Measurements from ENCODE around the gene CKAP4. TPM values are rescaled to one million over a fixed set of nuclear protein-coding genes. Genes with fewer than 3 reads are reported as not detected.

CKAP4 gene
- total RNA-seq, 2 donors from 2014 or later, result 12.0 to 14.2 TPM

DNA sequence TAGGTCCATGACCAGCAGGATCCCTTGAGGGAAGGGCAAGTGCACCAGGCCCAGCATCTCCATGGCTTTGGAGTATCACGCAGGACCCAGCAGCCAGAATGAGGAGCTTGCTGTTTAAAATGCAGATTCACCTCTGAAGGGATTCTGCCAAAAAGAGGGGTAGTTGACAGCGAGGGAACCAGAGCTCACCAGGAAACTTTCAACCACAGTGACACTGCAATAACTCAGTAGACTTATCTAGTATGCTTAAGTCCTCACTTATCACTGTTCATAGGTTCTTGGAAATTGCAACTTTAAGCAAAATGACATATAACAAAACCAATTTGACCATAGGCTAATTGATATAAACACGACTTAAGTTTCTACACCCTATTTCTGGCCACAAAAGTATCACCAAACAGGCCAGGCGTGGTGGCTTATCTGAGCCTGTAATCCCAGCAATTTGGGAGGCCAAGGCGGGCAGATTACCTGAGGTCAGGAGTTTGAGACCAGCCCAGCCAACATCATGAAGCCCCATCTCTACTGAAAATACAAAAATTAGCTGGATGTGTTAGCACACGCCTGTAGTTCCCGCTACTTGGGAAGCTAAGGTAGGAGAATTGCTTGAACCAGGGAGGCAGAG lies 21.4 kb upstream of the CKAP4 start:
- Mint-ChIP-seq H3K27me3 (ENCODE audit: low read depth) (peaks cover 6% of the 10 kb centered on the region), H3K27ac (no peak overlapping the region), H3K4me1 (ENCODE audit: low read depth) (peaks cover 12% of the 10 kb centered on the region), H3K36me3 (ENCODE audit: insufficient read depth in 2 of 2) (no peaks in the 10 kb centered on the region), H3K9me3 (no peaks in the 10 kb centered on the region), H3K4me3 (no peak overlapping the region)
- DNase-seq (no peak), ATAC-seq (replicated peaks in 1 of 2) (no peak)

GRCh38 chr12:106267535-106267934 lies 19.7 kb upstream of the CKAP4 start:
- H3K9me3 Mint-ChIP-seq, result no peaks in the 10 kb centered on the region
- H3K27me3 Mint-ChIP-seq (ENCODE audit: low read depth), result peaks cover 6% of the 10 kb centered on the region
- ATAC-seq (replicated peaks in 1 of 2) (no peak), DNase-seq (no peak)
- no peak overlapping the region for H3K4me3 Mint-ChIP-seq
- H3K4me1 Mint-ChIP-seq (ENCODE audit: low read depth), result peaks cover 12% of the 10 kb centered on the region
- H3K27ac Mint-ChIP-seq, result no peak overlapping the region
- no peaks in the 10 kb centered on the region for H3K36me3 Mint-ChIP-seq (ENCODE audit: insufficient read depth in 2 of 2)

GRCh38 chr12:106265116-106265515 lies 17.3 kb upstream of the CKAP4 start:
- no peak overlapping the region for H3K27ac Mint-ChIP-seq
- no peak overlapping the region for H3K4me3 Mint-ChIP-seq
- no peaks in the 10 kb centered on the region for H3K36me3 Mint-ChIP-seq (ENCODE audit: insufficient read depth in 2 of 2)
- no peaks in the 10 kb centered on the region for H3K27me3 Mint-ChIP-seq (ENCODE audit: low read depth)
- ATAC-seq (replicated peaks in 1 of 2), result no peak
- peaks cover 12% of the 10 kb centered on the region for H3K4me1 Mint-ChIP-seq (ENCODE audit: low read depth)
- no peak for DNase-seq
- H3K9me3 Mint-ChIP-seq, result no peaks in the 10 kb centered on the region

DNA sequence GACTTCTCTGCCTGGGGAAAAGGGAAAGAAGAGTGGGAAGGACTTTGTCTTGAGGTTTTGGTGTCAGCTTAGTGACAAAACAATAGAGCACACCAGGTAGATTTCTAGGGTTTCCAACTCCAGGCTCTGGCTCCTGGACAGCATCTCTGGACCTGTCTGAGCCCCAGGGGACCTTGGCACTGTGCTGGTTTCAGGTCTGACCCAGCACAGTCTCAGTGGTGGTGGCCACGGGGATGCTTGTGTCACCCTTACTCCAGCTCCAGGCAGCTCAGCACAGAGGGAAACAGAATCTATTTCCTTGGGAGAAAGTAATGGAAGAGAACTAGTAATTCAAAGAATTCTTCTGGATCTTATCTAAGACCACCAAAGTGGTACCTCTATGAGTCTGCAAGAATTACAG lies 11.1 kb upstream of the CKAP4 start:
- H3K36me3 Mint-ChIP-seq (ENCODE audit: insufficient read depth in 2 of 2), result no peaks in the 10 kb centered on the region
- no peak overlapping the region for H3K27ac Mint-ChIP-seq
- H3K9me3 Mint-ChIP-seq, result no peaks in the 10 kb centered on the region
- no peaks in the 10 kb centered on the region for H3K4me1 Mint-ChIP-seq (ENCODE audit: low read depth)
- no peaks in the 10 kb centered on the region for H3K27me3 Mint-ChIP-seq (ENCODE audit: low read depth)
- DNase-seq (no peak), ATAC-seq (replicated peaks in 1 of 2) (no peak)
- H3K4me3 Mint-ChIP-seq, result no peak overlapping the region

DNA sequence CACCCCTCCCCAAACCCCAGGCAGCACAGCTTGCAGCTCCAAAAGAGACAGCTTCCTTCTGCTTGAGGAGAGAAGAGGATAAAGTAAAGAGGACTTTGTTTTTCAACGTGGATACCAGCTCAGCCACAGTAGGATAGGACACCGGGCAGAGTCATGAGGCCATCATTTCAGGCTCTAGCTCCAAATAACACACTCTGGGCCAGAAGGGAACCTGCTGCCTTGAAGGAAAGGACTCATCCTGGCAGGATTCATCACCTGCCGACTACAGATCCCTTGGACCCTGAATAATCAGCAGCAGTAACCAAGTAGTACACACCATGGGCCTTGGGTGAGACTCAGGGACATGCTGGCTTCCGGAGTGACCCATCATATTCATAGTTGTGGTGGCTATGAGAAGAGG lies 10.4 kb upstream of the CKAP4 start:
- Mint-ChIP-seq H3K4me1 (ENCODE audit: low read depth) (no peaks in the 10 kb centered on the region), H3K27ac (no peak overlapping the region), H3K4me3 (no peak overlapping the region), H3K9me3 (no peaks in the 10 kb centered on the region), H3K36me3 (ENCODE audit: insufficient read depth in 2 of 2) (no peaks in the 10 kb centered on the region), H3K27me3 (ENCODE audit: low read depth) (no peaks in the 10 kb centered on the region)
- DNase-seq (no peak), ATAC-seq (replicated peaks in 1 of 2) (no peak)

DNA sequence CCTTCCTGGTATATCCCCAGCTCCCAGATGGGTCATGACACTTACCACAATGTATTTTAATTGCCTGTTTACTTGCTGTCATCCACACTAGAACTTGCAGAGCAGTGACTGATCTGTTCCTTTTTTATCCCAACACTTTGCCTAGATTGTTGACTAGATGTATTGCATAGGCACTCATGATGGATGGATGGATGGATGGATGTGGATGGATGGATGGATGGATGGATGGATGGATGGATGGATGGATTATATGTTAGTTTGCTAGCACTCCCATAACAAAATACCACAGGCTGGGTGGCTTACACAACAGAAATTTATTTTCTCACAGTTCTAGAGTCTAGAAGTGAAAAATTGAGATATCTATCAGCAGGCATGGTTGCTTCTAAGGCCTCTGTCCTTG lies 8.7 kb upstream of the CKAP4 start:
- no peak overlapping the region for H3K4me3 Mint-ChIP-seq
- no peaks in the 10 kb centered on the region for H3K36me3 Mint-ChIP-seq (ENCODE audit: insufficient read depth in 2 of 2)
- no peaks in the 10 kb centered on the region for H3K9me3 Mint-ChIP-seq
- H3K27ac Mint-ChIP-seq, result no peak overlapping the region
- no peak for DNase-seq
- no peak for ATAC-seq (replicated peaks in 1 of 2)
- H3K4me1 Mint-ChIP-seq (ENCODE audit: low read depth), result no peaks in the 10 kb centered on the region
- no peaks in the 10 kb centered on the region for H3K27me3 Mint-ChIP-seq (ENCODE audit: low read depth)

DNA sequence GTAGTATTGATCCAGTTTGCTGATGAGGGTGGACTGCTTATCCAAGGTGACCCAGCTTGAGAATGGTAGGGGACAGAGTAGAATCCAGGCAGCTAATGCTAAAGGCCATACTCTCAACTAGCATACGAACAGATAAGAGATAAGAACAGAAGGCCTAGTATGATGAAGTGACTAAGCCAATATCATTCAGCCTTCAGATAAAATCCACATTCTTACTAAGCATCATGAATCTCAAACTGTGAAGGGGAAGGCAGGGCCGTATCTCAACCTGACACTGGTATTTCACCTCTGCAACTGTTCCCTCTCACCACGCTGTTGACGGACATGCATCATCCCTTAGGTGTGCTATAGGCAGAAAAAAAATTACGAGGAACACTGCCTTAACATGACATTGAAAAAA lies 8.1 kb upstream of the CKAP4 start:
- H3K4me3 Mint-ChIP-seq, result no peak overlapping the region
- no peaks in the 10 kb centered on the region for H3K27me3 Mint-ChIP-seq (ENCODE audit: low read depth)
- H3K27ac Mint-ChIP-seq, result no peak overlapping the region
- no peaks in the 10 kb centered on the region for H3K9me3 Mint-ChIP-seq
- DNase-seq (no peak), ATAC-seq (replicated peaks in 1 of 2) (no peak)
- no peaks in the 10 kb centered on the region for H3K36me3 Mint-ChIP-seq (ENCODE audit: insufficient read depth in 2 of 2)
- H3K4me1 Mint-ChIP-seq (ENCODE audit: low read depth), result no peaks in the 10 kb centered on the region

- no peaks in the 10 kb centered on the region for H3K36me3 Mint-ChIP-seq (ENCODE audit: insufficient read depth in 2 of 2)
Measured at GRCh38 chr12:106255493-106255892, 7.7 kb upstream of the CKAP4 start.

GRCh38 chr12:106254724-106255123 lies 6.9 kb upstream of the CKAP4 start:
- H3K27ac Mint-ChIP-seq, result no peak overlapping the region
- peaks cover 3% of the 10 kb centered on the region for H3K4me1 Mint-ChIP-seq (ENCODE audit: low read depth)
- DNase-seq (no peak), ATAC-seq (replicated peaks in 1 of 2) (no peak)
- no peaks in the 10 kb centered on the region for H3K36me3 Mint-ChIP-seq (ENCODE audit: insufficient read depth in 2 of 2)
- no peaks in the 10 kb centered on the region for H3K9me3 Mint-ChIP-seq
- no peaks in the 10 kb centered on the region for H3K27me3 Mint-ChIP-seq (ENCODE audit: low read depth)
- no peak overlapping the region for H3K4me3 Mint-ChIP-seq

More at GRCh38 chr12:106255493-106255892, 7.7 kb upstream of the CKAP4 start:
- DNase-seq (no peak), ATAC-seq (replicated peaks in 1 of 2) (no peak)
- H3K4me3 Mint-ChIP-seq, result no peak overlapping the region
- no peaks in the 10 kb centered on the region for H3K9me3 Mint-ChIP-seq
- H3K27me3 Mint-ChIP-seq (ENCODE audit: low read depth), result no peaks in the 10 kb centered on the region
- H3K27ac Mint-ChIP-seq, result no peak overlapping the region
- no peaks in the 10 kb centered on the region for H3K4me1 Mint-ChIP-seq (ENCODE audit: low read depth)

- Mint-ChIP-seq H3K27me3 (ENCODE audit: low read depth) (no peaks in the 10 kb centered on the region), H3K36me3 (ENCODE audit: insufficient read depth in 2 of 2) (no peaks in the 10 kb centered on the region), H3K27ac (no peak overlapping the region), H3K4me3 (no peak overlapping the region), H3K9me3 (no peaks in the 10 kb centered on the region), H3K4me1 (ENCODE audit: low read depth) (peaks cover 13% of the 10 kb centered on the region)
- ATAC-seq (replicated peaks in 1 of 2), result no peak
- no peak for DNase-seq
Measured at GRCh38 chr12:106251631-106252455, 4.0 kb upstream of the CKAP4 start.

GRCh38 chr12:106249411-106250135 lies 1.8 kb upstream of the CKAP4 start:
- H3K9me3 Mint-ChIP-seq, result no peaks in the 10 kb centered on the region
- no peak overlapping the region for H3K27ac Mint-ChIP-seq
- H3K27me3 Mint-ChIP-seq (ENCODE audit: low read depth), result no peaks in the 10 kb centered on the region
- DNase-seq, result no peak
- ATAC-seq (replicated peaks in 1 of 2), result no peak
- no peaks in the 10 kb centered on the region for H3K36me3 Mint-ChIP-seq (ENCODE audit: insufficient read depth in 2 of 2)
- H3K4me1 Mint-ChIP-seq (ENCODE audit: low read depth), result peaks cover 25% of the 10 kb centered on the region
- H3K4me3 Mint-ChIP-seq, result peak overlapping the region; percentile 64 to 74

DNA sequence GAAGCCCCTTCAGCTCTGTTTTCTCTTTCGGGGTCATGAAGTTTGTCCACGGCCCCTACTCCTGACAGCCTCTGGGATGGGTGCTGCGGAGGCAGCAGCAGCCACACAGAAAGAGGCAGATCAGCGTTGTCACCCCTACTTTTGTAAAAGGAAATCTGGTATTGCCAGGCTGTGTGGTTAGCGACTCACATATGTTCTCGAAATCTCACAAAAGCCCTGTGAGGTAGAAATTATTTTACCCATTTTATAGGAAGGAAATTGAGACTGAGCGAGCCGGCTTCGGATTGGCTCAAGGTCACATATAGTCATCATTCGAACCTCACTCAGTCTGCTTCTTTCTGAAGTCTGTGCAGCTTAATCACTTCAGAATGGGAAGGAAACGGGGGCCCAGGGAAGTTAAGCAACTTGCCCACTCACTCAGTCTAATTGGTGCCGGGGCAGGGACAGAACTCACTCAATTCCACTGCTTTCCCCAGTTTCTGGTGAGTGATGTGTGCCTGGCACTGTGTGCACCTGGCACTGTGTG lies 1.1 kb upstream of the CKAP4 start:
- H3K4me1 Mint-ChIP-seq (ENCODE audit: low read depth), result peaks cover 25% of the 10 kb centered on the region
- H3K4me3 Mint-ChIP-seq, result peak overlapping the region; percentile 64 to 74
- H3K27me3 Mint-ChIP-seq (ENCODE audit: low read depth), result no peaks in the 10 kb centered on the region
- no peaks in the 10 kb centered on the region for H3K36me3 Mint-ChIP-seq (ENCODE audit: insufficient read depth in 2 of 2)
- H3K27ac Mint-ChIP-seq, result no peak overlapping the region
- no peaks in the 10 kb centered on the region for H3K9me3 Mint-ChIP-seq
- DNase-seq (peak; percentile 26 to 31), ATAC-seq (replicated peaks in 1 of 2) (peak; percentile 27 to 48)

GRCh38 chr12:106248312-106248845 lies 559 bp upstream of the CKAP4 start:
- Mint-ChIP-seq H3K4me3 (peak overlapping the region; percentile 64 to 74), H3K4me1 (ENCODE audit: low read depth) (peaks cover 25% of the 10 kb centered on the region), H3K27ac (no peak overlapping the region), H3K36me3 (ENCODE audit: insufficient read depth in 2 of 2) (no peaks in the 10 kb centered on the region), H3K27me3 (ENCODE audit: low read depth) (no peaks in the 10 kb centered on the region), H3K9me3 (no peaks in the 10 kb centered on the region)
- peak; percentile 8 to 10 for ATAC-seq (replicated peaks in 1 of 2)
- peak; percentile 21 to 22 for DNase-seq
